GM18868 (cell line): ENCODE measurements around the gene SRRT.

Experiments
- ATAC-seq: cut with Tn5 transposase; IDR thresholded peaks from one replicate; pipeline ENCODE4 v1.9.1; 2021; ENCODE audit warnings: mild to moderate bottlenecking, moderate library complexity; ENCODE audit not compliant: unreplicated experiment

Gene SRRT

GRCh38 chr7:100874577-100875355 is at the start of gene SRRT:
Gene SRRT (plus strand): TSS chr7:100875103. CDS start chr7:100875591, 488 bp downstream.
- peak; percentile 90 for ATAC-seq

- ATAC-seq: no peak
Observed at GRCh38 chr7:100825215-100825671, 49.7 kb upstream of the SRRT start.

GRCh38 chr7:100825751-100826513 is 49.0 kb upstream of the SRRT start:
- ATAC-seq: no peak

- no peak for ATAC-seq
Observed at GRCh38 chr7:100826514-100827329, 48.2 kb upstream of the SRRT start.

GRCh38 chr7:100827330-100828226 is 47.3 kb upstream of the SRRT start, which contains the start of gene EPHB4:
Gene EPHB4 (minus strand): TSS chr7:100827523. CDS start chr7:100827030, 493 bp downstream.
- ATAC-seq: no peak

GRCh38 chr7:100829150-100829716 is 45.7 kb upstream of the SRRT start:
- ATAC-seq: no peak

- ATAC-seq: no peak
Observed at GRCh38 chr7:100830396-100830795, 44.5 kb upstream of the SRRT start.

GRCh38 chr7:100832281-100832633 is 42.6 kb upstream of the SRRT start:
- ATAC-seq: no peak

GRCh38 chr7:100835903-100836811 is 38.7 kb upstream of the SRRT start:
- ATAC-seq: no peak

- ATAC-seq: no peak
Observed at GRCh38 chr7:100836812-100837098, 38.1 kb upstream of the SRRT start.

- peak; percentile 46 for ATAC-seq
Observed at GRCh38 chr7:100837099-100837836, 37.6 kb upstream of the SRRT start.

- no peak for ATAC-seq
Observed at GRCh38 chr7:100839361-100839760, 35.5 kb upstream of the SRRT start.

GRCh38 chr7:100840470-100841100 is 34.3 kb upstream of the SRRT start:
- no peak for ATAC-seq

GRCh38 chr7:100847360-100847759 is 27.5 kb upstream of the SRRT start:
- no peak for ATAC-seq

- peak; percentile 85 for ATAC-seq
Observed at GRCh38 chr7:100852048-100852872, 22.6 kb upstream of the SRRT start, which contains the start of gene SLC12A9. Gene SLC12A9 (plus strand): TSS chr7:100852713. CDS start chr7:100854198, 1,485 bp downstream.

- ATAC-seq: no peak
Observed at GRCh38 chr7:100854146-100854895, 20.6 kb upstream of the SRRT start.
